Measurements from ENCODE around the gene TMEM108.

DNA sequence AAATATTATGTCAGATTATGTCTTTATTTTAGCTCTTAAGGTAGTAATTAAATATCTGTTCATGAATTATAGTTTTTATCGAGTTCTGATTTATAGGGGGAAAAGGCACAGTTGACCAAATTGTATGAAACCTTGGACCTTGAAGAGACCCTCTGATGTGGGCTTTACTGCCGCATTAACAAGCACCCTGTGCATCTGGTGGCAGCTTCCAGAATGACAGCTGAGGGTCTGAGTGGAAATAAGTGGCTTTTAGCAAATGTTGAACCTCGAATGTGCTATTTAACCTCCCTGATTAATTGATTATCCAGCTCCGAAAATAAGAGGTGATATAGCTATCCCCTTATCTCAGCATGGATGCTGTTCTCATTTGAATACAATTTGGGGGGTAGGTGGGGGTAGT, 87.0 kb downstream of the TMEM108 start:
- TF ChIP-seq, protein P1, sequence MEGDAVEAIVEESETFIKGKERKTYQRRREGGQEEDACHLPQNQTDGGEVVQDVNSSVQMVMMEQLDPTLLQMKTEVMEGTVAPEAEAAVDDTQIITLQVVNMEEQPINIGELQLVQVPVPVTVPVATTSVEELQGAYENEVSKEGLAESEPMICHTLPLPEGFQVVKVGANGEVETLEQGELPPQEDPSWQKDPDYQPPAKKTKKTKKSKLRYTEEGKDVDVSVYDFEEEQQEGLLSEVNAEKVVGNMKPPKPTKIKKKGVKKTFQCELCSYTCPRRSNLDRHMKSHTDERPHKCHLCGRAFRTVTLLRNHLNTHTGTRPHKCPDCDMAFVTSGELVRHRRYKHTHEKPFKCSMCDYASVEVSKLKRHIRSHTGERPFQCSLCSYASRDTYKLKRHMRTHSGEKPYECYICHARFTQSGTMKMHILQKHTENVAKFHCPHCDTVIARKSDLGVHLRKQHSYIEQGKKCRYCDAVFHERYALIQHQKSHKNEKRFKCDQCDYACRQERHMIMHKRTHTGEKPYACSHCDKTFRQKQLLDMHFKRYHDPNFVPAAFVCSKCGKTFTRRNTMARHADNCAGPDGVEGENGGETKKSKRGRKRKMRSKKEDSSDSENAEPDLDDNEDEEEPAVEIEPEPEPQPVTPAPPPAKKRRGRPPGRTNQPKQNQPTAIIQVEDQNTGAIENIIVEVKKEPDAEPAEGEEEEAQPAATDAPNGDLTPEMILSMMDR (IDR thresholded peaks at IDR 0.05), result no peak
- no peak for TF ChIP-seq POLR2A (IDR thresholded peaks at IDR 0.05)
